NT2/D1 (cell line): ENCODE data around the gene CYBRD1.
A peak's percentile ranks its signal among the peaks of the same experiment; 100 is the strongest.

Experiments
- DNase-seq: peaks from one replicate; pipeline ENCODE4 v3.0.0-alpha.2; 2011; ENCODE audit warnings: low read depth, low spot score
- H3K27me3 ChIP-seq: 2 replicates; pipeline ENCODE4 v1.6.0; 2011; ENCODE audit warnings: mild to moderate bottlenecking; ENCODE audit not compliant: insufficient read length, insufficient read depth
- H3K36me3 ChIP-seq: 2 replicates; pipeline ENCODE4 v1.6.1; 2011; ENCODE audit warnings: mild to moderate bottlenecking, low read length, mixed read lengths; ENCODE audit not compliant: insufficient read depth, insufficient read length
- H3K4me1 ChIP-seq: 2 replicates; pipeline ENCODE4 v1.5.1; 2011; ENCODE audit not compliant: insufficient read depth, insufficient read length
- H3K4me3 ChIP-seq: 2 replicates; pipeline ENCODE4 v1.5.1; 2011; ENCODE audit warnings: low read depth; ENCODE audit not compliant: insufficient read length
- H3K9ac ChIP-seq: 2 replicates; pipeline ENCODE4 v1.6.0; 2011; ENCODE audit warnings: low read depth; ENCODE audit not compliant: insufficient read length
- H3K9me3 ChIP-seq: 2 replicates; pipeline ENCODE4 v1.5.1; 2011; ENCODE audit warnings: mild to moderate bottlenecking, low read length; ENCODE audit not compliant: insufficient read depth
- SUZ12 ChIP-seq: IDR thresholded peaks from 2 replicates; pipeline ENCODE4 v1.6.1; 2011; ENCODE audit not compliant: insufficient read length, insufficient read depth; ENCODE audit errors: extremely low read depth
- YY1 ChIP-seq: IDR thresholded peaks from 2 replicates; pipeline ENCODE4 v1.6.1; 2011; ENCODE audit not compliant: insufficient read length, insufficient read depth
- ZNF274 ChIP-seq: IDR thresholded peaks from 2 replicates; pipeline ENCODE4 v1.6.1; 2011; ENCODE audit warnings: mild to moderate bottlenecking, low read depth, low read length

The CYBRD1 gene

DNA sequence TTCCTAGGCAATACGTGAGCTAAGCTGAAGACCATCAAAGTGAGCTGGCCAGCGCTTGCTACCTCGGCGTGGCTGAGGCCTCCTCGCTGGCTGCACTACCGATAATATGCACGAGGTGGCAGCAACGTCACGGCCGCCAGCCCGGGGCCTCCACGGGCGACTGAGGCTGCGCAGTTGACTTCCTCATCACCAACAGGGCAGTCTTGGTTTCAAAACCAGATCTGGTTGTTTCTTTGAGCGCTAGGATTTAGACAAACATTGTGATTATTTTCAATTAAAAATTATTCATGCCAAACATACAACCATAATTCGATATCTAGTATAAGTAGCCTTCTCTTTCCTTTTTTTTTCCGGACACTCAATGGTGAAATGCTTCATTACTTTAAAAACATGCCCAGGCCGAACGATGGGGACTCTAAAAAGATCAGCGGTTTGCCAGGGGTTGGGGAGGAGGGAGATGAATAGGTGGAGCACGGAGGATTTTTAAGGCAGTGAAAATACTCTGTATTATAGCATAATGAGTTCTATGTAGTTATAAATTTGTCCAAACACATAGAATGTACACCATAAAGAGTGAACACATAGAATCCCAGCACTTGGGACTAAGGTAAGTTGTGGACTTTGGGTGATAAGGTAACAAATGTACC lies 52.0 kb downstream of the CYBRD1 start:
- Histone ChIP-seq H3K4me1 (no peaks in the 10 kb centered on the region), H3K9me3 (no peaks in the 10 kb centered on the region), H3K36me3 (no peaks in the 10 kb centered on the region), H3K27me3 (peaks cover 14% of the 10 kb centered on the region), H3K4me3 (no peak overlapping the region), H3K9ac (no peak overlapping the region)
- TF ChIP-seq ZNF274 (no peak), YY1 (no peak), SUZ12 (no peak)
- peak; percentile 52 for DNase-seq

DNA sequence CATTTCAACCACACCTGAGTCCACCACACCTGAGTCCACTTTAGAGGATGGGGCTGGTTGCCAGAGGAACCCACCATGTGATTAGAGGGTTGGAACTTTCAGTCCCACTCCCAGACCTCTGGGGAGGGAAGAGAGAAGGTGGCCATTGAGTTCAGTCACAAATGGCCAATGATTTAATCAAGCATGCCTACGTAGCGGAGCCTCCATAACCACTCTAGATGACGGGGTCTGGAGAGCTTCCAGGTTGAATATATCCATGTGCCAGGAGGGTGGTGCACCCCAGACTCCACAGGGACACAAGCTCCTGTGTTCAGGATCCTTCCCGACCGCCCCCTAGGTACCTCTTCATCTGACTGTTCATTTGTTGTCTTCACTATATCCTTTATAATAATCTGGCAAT lies 53.3 kb downstream of the CYBRD1 start:
- Histone ChIP-seq H3K36me3 (no peaks in the 10 kb centered on the region), H3K9ac (no peak overlapping the region), H3K27me3 (peaks cover 14% of the 10 kb centered on the region), H3K9me3 (no peaks in the 10 kb centered on the region), H3K4me1 (no peaks in the 10 kb centered on the region), H3K4me3 (no peak overlapping the region)
- TF ChIP-seq ZNF274, result no peak
- TF ChIP-seq SUZ12, result no peak
- no peak for TF ChIP-seq YY1
- no peak for DNase-seq

DNA sequence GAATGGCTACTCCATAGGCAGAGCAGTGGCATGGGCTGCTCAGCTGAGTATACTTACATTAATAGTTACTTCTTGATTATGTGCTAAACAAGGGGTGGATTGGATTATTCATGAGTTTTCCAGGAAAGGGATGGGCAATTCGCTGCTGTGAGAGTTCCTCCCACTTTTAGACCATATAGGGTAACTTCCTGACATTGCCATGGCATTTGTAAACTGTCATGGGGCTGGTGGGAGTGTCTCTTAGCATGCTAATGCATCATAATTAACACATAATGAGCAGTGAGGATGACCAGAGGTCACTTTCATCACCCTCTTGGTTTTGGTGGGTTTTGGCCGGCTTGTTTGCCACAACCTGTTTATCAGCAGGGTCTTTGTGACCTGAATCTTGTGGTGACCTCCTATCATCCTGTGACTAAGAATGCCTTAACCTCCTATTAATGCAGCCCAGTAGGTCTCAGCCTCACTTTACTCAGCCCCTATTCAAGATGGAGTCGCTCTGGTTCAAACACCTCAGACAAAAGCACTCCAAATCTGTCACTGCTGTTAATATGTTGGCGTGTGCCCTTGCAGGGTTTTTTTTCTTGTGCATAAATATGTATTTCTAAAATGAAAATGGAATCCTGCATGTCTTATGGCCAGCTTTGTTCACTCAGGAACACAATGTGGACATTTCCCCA lies 56.0 kb downstream of the CYBRD1 start:
- TF ChIP-seq ZNF274 (no peak), SUZ12 (no peak), YY1 (no peak)
- H3K36me3 ChIP-seq, result no peaks in the 10 kb centered on the region
- no peak overlapping the region for H3K4me3 ChIP-seq
- DNase-seq, result no peak
- H3K4me1 ChIP-seq, result no peaks in the 10 kb centered on the region
- no peaks in the 10 kb centered on the region for H3K9me3 ChIP-seq
- H3K9ac ChIP-seq, result no peak overlapping the region
- H3K27me3 ChIP-seq, result peaks cover 7% of the 10 kb centered on the region

DNA sequence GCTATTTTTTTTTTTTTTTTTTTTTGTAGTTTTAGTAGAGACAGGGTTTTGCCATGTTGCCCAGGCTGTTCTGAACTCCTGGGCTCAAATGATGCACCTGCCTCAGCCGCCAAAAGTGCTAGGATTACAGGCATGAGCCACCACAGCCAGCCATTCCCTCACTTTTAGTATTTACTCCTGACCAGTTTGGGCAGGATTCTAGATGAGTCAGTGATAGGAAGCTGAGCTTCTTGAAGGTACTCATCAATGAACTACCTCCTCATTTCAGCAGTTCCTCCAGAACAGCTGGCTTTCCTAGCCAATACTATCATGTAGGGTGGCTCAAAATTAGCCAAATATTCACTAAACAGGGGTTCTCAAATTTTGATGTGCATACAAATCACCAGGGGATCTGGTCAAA lies 57.2 kb downstream of the CYBRD1 start:
- Histone ChIP-seq H3K4me1 (no peaks in the 10 kb centered on the region), H3K4me3 (no peak overlapping the region), H3K36me3 (no peaks in the 10 kb centered on the region), H3K27me3 (peaks cover 2% of the 10 kb centered on the region), H3K9ac (no peak overlapping the region), H3K9me3 (no peaks in the 10 kb centered on the region)
- DNase-seq, result no peak
- TF ChIP-seq SUZ12, result no peak
- no peak for TF ChIP-seq YY1
- TF ChIP-seq ZNF274, result no peak

DNA sequence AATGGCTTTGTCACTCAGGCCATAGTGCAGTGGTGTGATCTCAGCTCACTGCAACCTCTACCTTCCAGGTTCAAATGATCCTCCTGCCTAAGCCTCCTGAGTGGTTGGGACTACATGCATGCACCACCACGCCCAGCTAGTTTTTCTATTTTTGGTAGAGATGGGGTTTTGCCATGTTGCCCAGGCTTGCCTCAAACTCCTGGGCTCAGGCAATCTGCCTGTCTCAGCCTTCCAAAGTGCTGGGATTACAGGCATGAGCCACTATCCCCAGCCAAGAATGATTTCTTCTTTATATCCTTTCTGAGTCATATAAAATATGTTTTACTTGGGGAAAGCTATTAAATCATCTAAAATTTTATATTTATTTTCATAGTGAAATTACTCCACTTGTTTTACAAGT lies 61.3 kb downstream of the CYBRD1 start:
- TF ChIP-seq YY1, result no peak
- TF ChIP-seq SUZ12, result no peak
- no peak for TF ChIP-seq ZNF274
- peaks cover 11% of the 10 kb centered on the region; the same call in 1 of the 2 replicates for H3K9me3 ChIP-seq

DNA sequence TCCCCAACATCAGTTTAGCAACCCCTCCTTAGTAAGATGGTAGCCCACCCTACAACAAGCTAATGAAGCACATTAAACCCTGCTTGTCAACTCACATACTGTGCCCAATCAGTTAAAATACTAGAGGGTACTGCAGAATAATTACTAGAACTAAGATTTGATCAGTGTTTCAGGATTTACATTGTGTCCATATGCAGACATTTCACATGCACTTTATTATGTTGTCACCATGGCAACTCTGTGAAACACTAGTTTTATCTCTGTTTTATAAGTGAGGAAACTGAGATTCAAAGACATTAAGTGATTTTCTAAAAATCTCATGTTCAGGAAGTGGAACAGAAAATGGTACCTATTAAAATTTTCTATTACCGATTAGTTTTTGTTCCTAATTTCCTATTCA lies 61.7 kb downstream of the CYBRD1 start:
- TF ChIP-seq SUZ12, result no peak
- no peak for TF ChIP-seq YY1
- TF ChIP-seq ZNF274, result no peak
- Histone ChIP-seq H3K4me1 (no peaks in the 10 kb centered on the region), H3K36me3 (no peaks in the 10 kb centered on the region), H3K9ac (no peak overlapping the region), H3K4me3 (no peak overlapping the region), H3K27me3 (no peaks in the 10 kb centered on the region), H3K9me3 (peaks cover 11% of the 10 kb centered on the region; the same call in 1 of the 2 replicates)
- no peak for DNase-seq

More for the DNA sequence above, 61.3 kb downstream of the CYBRD1 start:
- Histone ChIP-seq H3K36me3 (no peaks in the 10 kb centered on the region), H3K4me3 (no peak overlapping the region), H3K9ac (no peak overlapping the region), H3K27me3 (no peaks in the 10 kb centered on the region), H3K4me1 (no peaks in the 10 kb centered on the region)
- no peak for DNase-seq

DNA sequence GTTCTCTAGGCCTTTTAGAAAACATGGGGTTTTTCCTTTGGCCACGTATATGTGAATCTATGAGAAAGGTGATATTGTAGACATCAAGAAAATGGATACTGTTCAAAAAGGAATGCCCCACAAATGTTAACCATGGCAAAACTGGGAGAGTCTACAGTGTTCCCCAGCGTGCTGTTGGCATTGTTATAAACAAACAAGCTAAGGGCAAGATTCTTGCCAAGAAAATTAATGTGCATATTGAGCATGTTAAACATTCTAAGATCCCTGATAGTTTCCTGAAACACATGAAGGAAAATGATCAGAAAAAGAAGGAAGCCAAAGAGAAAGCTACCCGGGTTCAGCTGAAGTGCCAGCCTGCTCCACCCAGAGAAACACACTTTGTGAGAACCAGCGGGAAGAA lies 64.9 kb downstream of the CYBRD1 start:
- Histone ChIP-seq H3K9ac (no peak overlapping the region), H3K4me3 (no peak overlapping the region), H3K4me1 (no peaks in the 10 kb centered on the region), H3K27me3 (no peaks in the 10 kb centered on the region), H3K36me3 (no peaks in the 10 kb centered on the region), H3K9me3 (peaks cover 11% of the 10 kb centered on the region; the same call in 1 of the 2 replicates)
- DNase-seq, result no peak
- TF ChIP-seq SUZ12 (no peak), YY1 (no peak), ZNF274 (no peak)
